ENCODE results near the gene HBS1L.

The HBS1L gene

DNA sequence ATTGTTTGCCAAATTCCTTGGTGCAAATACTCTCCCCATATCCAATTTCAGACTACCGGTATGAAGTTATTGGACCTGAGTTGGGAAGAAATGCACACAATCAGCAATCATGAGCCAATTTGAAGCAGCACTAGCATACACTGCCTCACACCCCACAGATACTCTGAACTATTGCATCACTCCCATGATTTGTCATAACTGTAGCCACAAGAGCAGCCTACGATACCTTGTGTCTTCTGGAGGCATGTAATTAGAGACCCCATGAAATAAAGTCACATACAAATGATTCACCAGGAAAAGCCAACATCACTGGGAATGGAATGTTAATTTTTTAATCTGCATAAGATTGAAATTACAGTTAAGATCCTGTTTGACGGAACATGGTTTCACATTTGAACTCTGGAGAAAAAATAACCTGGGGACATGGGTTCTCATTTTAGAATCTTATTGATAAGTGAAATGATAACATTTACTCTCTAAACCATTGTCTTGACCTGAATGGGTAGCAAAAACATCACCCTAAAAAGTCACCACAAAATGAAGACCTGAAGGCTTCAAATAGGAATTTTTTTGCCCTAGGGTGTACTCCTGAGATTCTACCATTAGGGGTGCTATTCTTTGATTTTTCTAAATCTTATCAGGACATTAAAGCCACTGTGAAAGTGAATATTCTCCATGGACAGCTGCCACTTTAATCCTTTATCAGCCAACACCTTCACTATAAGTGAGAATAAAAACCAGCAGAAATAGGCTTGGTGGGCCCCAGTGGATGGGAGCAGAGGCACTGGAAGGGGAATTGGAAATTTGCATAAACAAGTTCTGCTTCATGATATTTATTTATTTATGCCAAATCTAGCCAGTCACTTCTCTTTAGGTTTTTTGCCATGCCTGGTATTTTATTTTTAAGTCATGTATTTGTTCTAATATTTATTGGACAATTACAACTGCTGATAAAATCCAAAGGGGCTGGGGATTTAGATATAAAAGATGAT is 34.5 kb upstream of the HBS1L start:
- DNase-seq (ENCODE audit: low read depth), result peak; percentile 71

DNA sequence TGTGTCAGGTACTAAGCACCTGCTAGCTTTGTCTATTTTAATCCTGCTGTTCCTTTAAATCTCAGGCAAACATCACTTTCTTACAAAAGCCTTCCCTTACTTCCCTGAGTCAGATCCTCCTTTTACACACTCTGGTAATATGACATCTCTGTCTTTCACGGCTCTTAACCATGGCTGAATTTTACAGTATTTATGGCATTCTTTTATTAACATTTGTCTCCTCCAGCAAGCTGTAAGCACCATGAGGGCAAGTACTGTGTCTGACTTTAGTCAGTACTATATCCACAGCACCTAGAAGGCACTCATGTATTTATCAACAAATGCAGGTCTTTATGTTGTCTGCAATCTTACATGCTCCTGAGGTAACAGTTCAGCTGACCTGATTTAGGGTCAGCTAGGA is 33.7 kb upstream of the HBS1L start:
- no peaks in the 10 kb centered on the region for H3K36me3 ChIP-seq (ENCODE audit: control insufficient read depth, insufficient read depth, low read length, severe bottlenecking)
- H3K9ac ChIP-seq (ENCODE audit: low read length), result no peak overlapping the region
- H3K4me3 ChIP-seq (ENCODE audit: low read length), result no peak overlapping the region
- H3K9me3 ChIP-seq (ENCODE audit: control insufficient read depth, low read length), result no peaks in the 10 kb centered on the region
- H3K4me1 ChIP-seq (ENCODE audit: control insufficient read depth, insufficient read depth, low read length), result no peaks in the 10 kb centered on the region
- DNase-seq (ENCODE audit: low read depth), result no peak
- H3K27me3 ChIP-seq (replicated peaks; ENCODE audit: control insufficient read depth, insufficient read depth, low read length), result no peaks in the 10 kb centered on the region

More for the DNA sequence above, 34.5 kb upstream of the HBS1L start:
- Histone ChIP-seq H3K4me1 (ENCODE audit: control insufficient read depth, insufficient read depth, low read length) (no peaks in the 10 kb centered on the region), H3K27me3 (replicated peaks; ENCODE audit: control insufficient read depth, insufficient read depth, low read length) (no peaks in the 10 kb centered on the region), H3K36me3 (ENCODE audit: control insufficient read depth, insufficient read depth, low read length, severe bottlenecking) (no peaks in the 10 kb centered on the region), H3K9ac (ENCODE audit: low read length) (no peak overlapping the region), H3K9me3 (ENCODE audit: control insufficient read depth, low read length) (no peaks in the 10 kb centered on the region), H3K4me3 (ENCODE audit: low read length) (no peak overlapping the region)

GRCh38 chr6:135087803-135088202 is 33.2 kb upstream of the HBS1L start:
- Histone ChIP-seq H3K9me3 (ENCODE audit: control insufficient read depth, low read length) (no peaks in the 10 kb centered on the region), H3K9ac (ENCODE audit: low read length) (no peak overlapping the region), H3K4me1 (ENCODE audit: control insufficient read depth, insufficient read depth, low read length) (no peaks in the 10 kb centered on the region), H3K4me3 (ENCODE audit: low read length) (no peak overlapping the region), H3K27me3 (replicated peaks; ENCODE audit: control insufficient read depth, insufficient read depth, low read length) (no peaks in the 10 kb centered on the region), H3K36me3 (ENCODE audit: control insufficient read depth, insufficient read depth, low read length, severe bottlenecking) (no peaks in the 10 kb centered on the region)
- DNase-seq (ENCODE audit: low read depth), result no peak

- Histone ChIP-seq H3K9ac (ENCODE audit: low read length) (no peak overlapping the region), H3K4me3 (ENCODE audit: low read length) (no peak overlapping the region), H3K27me3 (replicated peaks; ENCODE audit: control insufficient read depth, insufficient read depth, low read length) (no peaks in the 10 kb centered on the region), H3K4me1 (ENCODE audit: control insufficient read depth, insufficient read depth, low read length) (no peaks in the 10 kb centered on the region), H3K9me3 (ENCODE audit: control insufficient read depth, low read length) (no peaks in the 10 kb centered on the region), H3K36me3 (ENCODE audit: control insufficient read depth, insufficient read depth, low read length, severe bottlenecking) (no peaks in the 10 kb centered on the region)
- DNase-seq (ENCODE audit: low read depth), result no peak
These were observed 32.8 kb upstream of the HBS1L start for GRCh38 chr6:135087403-135087802.

- H3K36me3 ChIP-seq (ENCODE audit: control insufficient read depth, insufficient read depth, low read length, severe bottlenecking), result no peaks in the 10 kb centered on the region
- no peaks in the 10 kb centered on the region for H3K27me3 ChIP-seq (replicated peaks; ENCODE audit: control insufficient read depth, insufficient read depth, low read length)
- no peaks in the 10 kb centered on the region for H3K4me1 ChIP-seq (ENCODE audit: control insufficient read depth, insufficient read depth, low read length)
- H3K9me3 ChIP-seq (ENCODE audit: control insufficient read depth, low read length), result peaks cover 8% of the 10 kb centered on the region
- no peak overlapping the region for H3K9ac ChIP-seq (ENCODE audit: low read length)
- no peak for DNase-seq (ENCODE audit: low read depth)
- H3K4me3 ChIP-seq (ENCODE audit: low read length), result no peak overlapping the region
These were observed 31.8 kb upstream of the HBS1L start for GRCh38 chr6:135086414-135086764.

DNA sequence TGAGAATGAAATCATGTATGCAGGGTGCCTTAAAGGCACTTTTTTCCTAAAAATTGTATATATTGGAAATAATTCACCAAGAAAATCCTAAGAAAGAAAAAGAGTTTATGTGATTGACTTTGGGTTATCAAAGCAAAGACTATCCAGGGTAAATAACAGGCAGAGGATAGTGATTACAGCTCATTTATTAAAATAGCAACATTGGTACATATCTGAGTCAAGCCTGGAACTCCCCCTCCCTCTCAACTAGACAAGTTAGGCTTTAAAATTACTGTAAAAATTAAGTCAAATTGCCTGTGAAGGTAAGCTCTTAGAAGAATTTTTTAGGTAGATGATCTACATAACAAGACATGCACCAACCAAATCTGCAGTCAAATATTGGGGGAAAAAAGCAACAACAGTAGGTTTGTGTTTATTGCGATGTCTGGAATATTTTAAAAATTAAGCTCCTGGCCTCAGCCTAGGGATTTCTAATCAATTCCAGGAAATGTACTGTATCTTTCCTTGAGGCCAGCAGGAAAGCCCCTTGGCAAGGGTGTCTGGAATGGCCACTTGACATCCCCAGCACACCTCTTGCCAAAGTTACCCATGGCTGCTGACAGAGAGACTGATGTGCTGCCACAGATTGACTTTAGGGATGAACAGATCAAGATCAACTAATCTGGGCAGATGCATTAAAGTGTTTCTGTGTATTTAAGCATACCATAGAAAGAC is 31.2 kb upstream of the HBS1L start:
- H3K36me3 ChIP-seq (ENCODE audit: control insufficient read depth, insufficient read depth, low read length, severe bottlenecking), result no peaks in the 10 kb centered on the region
- H3K27me3 ChIP-seq (replicated peaks; ENCODE audit: control insufficient read depth, insufficient read depth, low read length), result no peaks in the 10 kb centered on the region
- no peak overlapping the region for H3K9ac ChIP-seq (ENCODE audit: low read length)
- H3K9me3 ChIP-seq (ENCODE audit: control insufficient read depth, low read length), result peaks cover 8% of the 10 kb centered on the region
- no peaks in the 10 kb centered on the region for H3K4me1 ChIP-seq (ENCODE audit: control insufficient read depth, insufficient read depth, low read length)
- DNase-seq (ENCODE audit: low read depth), result no peak
- no peak overlapping the region for H3K4me3 ChIP-seq (ENCODE audit: low read length)

DNA sequence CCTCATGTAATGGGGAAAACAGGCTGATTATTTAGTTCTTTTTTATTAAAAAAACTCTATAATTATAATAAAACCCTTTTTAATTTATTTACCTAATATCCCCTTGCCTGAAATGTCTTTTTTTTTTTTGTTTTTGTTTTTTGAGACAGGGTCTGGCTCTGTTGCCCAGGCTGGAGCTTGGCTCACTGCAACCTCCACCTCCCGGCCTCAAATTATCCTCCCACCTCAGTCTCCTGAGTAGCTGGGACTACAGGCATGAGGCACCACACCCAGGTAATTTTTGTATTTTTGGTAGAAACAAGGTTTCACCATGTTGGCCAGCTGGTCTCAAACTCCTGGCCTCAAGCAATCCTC is 30.3 kb upstream of the HBS1L start:
- H3K9me3 ChIP-seq (ENCODE audit: control insufficient read depth, low read length), result peaks cover 8% of the 10 kb centered on the region
- DNase-seq (ENCODE audit: low read depth), result no peak
- no peaks in the 10 kb centered on the region for H3K36me3 ChIP-seq (ENCODE audit: control insufficient read depth, insufficient read depth, low read length, severe bottlenecking)
- H3K4me1 ChIP-seq (ENCODE audit: control insufficient read depth, insufficient read depth, low read length), result no peaks in the 10 kb centered on the region
- H3K9ac ChIP-seq (ENCODE audit: low read length), result no peak overlapping the region
- H3K27me3 ChIP-seq (replicated peaks; ENCODE audit: control insufficient read depth, insufficient read depth, low read length), result no peaks in the 10 kb centered on the region
- H3K4me3 ChIP-seq (ENCODE audit: low read length), result no peak overlapping the region

GRCh38 chr6:135084001-135084915 is 29.6 kb upstream of the HBS1L start:
- H3K9ac ChIP-seq (ENCODE audit: low read length), result no peak overlapping the region
- no peak overlapping the region for H3K4me3 ChIP-seq (ENCODE audit: low read length)
- DNase-seq (ENCODE audit: low read depth), result no peak
- peaks cover 8% of the 10 kb centered on the region for H3K9me3 ChIP-seq (ENCODE audit: control insufficient read depth, low read length)
- H3K27me3 ChIP-seq (replicated peaks; ENCODE audit: control insufficient read depth, insufficient read depth, low read length), result no peaks in the 10 kb centered on the region
- H3K4me1 ChIP-seq (ENCODE audit: control insufficient read depth, insufficient read depth, low read length), result no peaks in the 10 kb centered on the region
- H3K36me3 ChIP-seq (ENCODE audit: control insufficient read depth, insufficient read depth, low read length, severe bottlenecking), result no peaks in the 10 kb centered on the region

- no peaks in the 10 kb centered on the region for H3K4me1 ChIP-seq (ENCODE audit: control insufficient read depth, insufficient read depth, low read length)
- no peaks in the 10 kb centered on the region for H3K36me3 ChIP-seq (ENCODE audit: control insufficient read depth, insufficient read depth, low read length, severe bottlenecking)
- no peak overlapping the region for H3K9ac ChIP-seq (ENCODE audit: low read length)
- no peak for DNase-seq (ENCODE audit: low read depth)
- peaks cover 8% of the 10 kb centered on the region for H3K9me3 ChIP-seq (ENCODE audit: control insufficient read depth, low read length)
- H3K27me3 ChIP-seq (replicated peaks; ENCODE audit: control insufficient read depth, insufficient read depth, low read length), result no peaks in the 10 kb centered on the region
- H3K4me3 ChIP-seq (ENCODE audit: low read length), result no peak overlapping the region
These were observed 27.3 kb upstream of the HBS1L start for GRCh38 chr6:135081966-135082365.

- H3K36me3 ChIP-seq (ENCODE audit: control insufficient read depth, insufficient read depth, low read length, severe bottlenecking), result no peaks in the 10 kb centered on the region
- no peak overlapping the region for H3K4me3 ChIP-seq (ENCODE audit: low read length)
- no peaks in the 10 kb centered on the region for H3K27me3 ChIP-seq (replicated peaks; ENCODE audit: control insufficient read depth, insufficient read depth, low read length)
- no peaks in the 10 kb centered on the region for H3K4me1 ChIP-seq (ENCODE audit: control insufficient read depth, insufficient read depth, low read length)
- no peak overlapping the region for H3K9ac ChIP-seq (ENCODE audit: low read length)
- DNase-seq (ENCODE audit: low read depth), result no peak
- H3K9me3 ChIP-seq (ENCODE audit: control insufficient read depth, low read length), result no peaks in the 10 kb centered on the region
These were observed 20.4 kb upstream of the HBS1L start for GRCh38 chr6:135075018-135075417.

All from adipocyte (in vitro differentiated cells).